Measurements from ENCODE around the gene NPHS2. TPM values are rescaled to one million over a fixed set of nuclear protein-coding genes. Genes with fewer than 3 reads are reported as not detected.

Gene NPHS2
- total and polyA plus RNA-seq, 5 donors = not detected

GRCh38 chr1:179587336-179587735 is 11.6 kb upstream of the NPHS2 start:
- H3K27ac ChIP-seq (ENCODE audit: low read length) = no peak overlapping the region
- H3K4me1 ChIP-seq (ENCODE audit: control insufficient read depth, insufficient read depth, low read length) = peaks cover 3% of the 10 kb centered on the region
- H3K9me3 ChIP-seq (ENCODE audit: control insufficient read depth, low read length) = no peaks in the 10 kb centered on the region
- no peak overlapping the region for H3K4me3 ChIP-seq (ENCODE audit: low read length)
- no peak for DNase-seq
- intact Hi-C loops (cut with DNase I) = no loop called here
- no peak for ATAC-seq
- 95% methylated on average over 6 of the region's 6 CpGs for whole genome bisulfite sequencing
- no peaks in the 10 kb centered on the region for H3K27me3 ChIP-seq (ENCODE audit: control insufficient read depth, insufficient read depth)

- no peaks in the 10 kb centered on the region for H3K27me3 ChIP-seq (ENCODE audit: control insufficient read depth, insufficient read depth)
- peaks cover under 1% of the 10 kb centered on the region for H3K4me1 ChIP-seq (ENCODE audit: control insufficient read depth, insufficient read depth, low read length)
- H3K27ac ChIP-seq (ENCODE audit: low read length) = peak overlapping the region; percentile 11
- H3K4me3 ChIP-seq (ENCODE audit: low read length) = peak overlapping the region; percentile 26
- ATAC-seq (peak; percentile 87 to 89), DNase-seq (peak; percentile 72 to 89 (median 79))
- intact Hi-C loops (cut with DNase I) = no loop called here
- H3K9me3 ChIP-seq (ENCODE audit: control insufficient read depth, low read length) = no peaks in the 10 kb centered on the region
- WGBS = 4% methylated on average over 60 of the region's 60 CpGs
These were observed 10.5 kb upstream of the NPHS2 start for GRCh38 chr1:179586107-179586823.

GRCh38 chr1:179583771-179584320 is 8.1 kb upstream of the NPHS2 start:
- no peaks in the 10 kb centered on the region for H3K27me3 ChIP-seq (ENCODE audit: control insufficient read depth, insufficient read depth)
- no peak for DNase-seq
- H3K4me3 ChIP-seq (ENCODE audit: low read length) = no peak overlapping the region
- WGBS = 85% methylated on average over 5 of the region's 5 CpGs
- H3K4me1 ChIP-seq (ENCODE audit: control insufficient read depth, insufficient read depth, low read length) = no peaks in the 10 kb centered on the region
- intact Hi-C loops (cut with DNase I) = no loop called here
- ATAC-seq = no peak
- no peaks in the 10 kb centered on the region for H3K9me3 ChIP-seq (ENCODE audit: control insufficient read depth, low read length)
- no peak overlapping the region for H3K27ac ChIP-seq (ENCODE audit: low read length)

- ATAC-seq (no peak), DNase-seq (no peak)
- H3K4me1 ChIP-seq (ENCODE audit: control insufficient read depth, insufficient read depth, low read length) = no peaks in the 10 kb centered on the region
- intact Hi-C loops (cut with DNase I) = no loop called here
- no peak overlapping the region for H3K27ac ChIP-seq (ENCODE audit: low read length)
- H3K9me3 ChIP-seq (ENCODE audit: control insufficient read depth, low read length) = no peaks in the 10 kb centered on the region
- 45% methylated on average over 5 of the region's 5 CpGs for WGBS
- peaks cover 10% of the 10 kb centered on the region for H3K27me3 ChIP-seq (ENCODE audit: control insufficient read depth, insufficient read depth)
- no peak overlapping the region for H3K4me3 ChIP-seq (ENCODE audit: low read length)
These were observed 761 bp upstream of the NPHS2 start for GRCh38 chr1:179576509-179576908.

GRCh38 chr1:179558078-179558477 is 17.7 kb downstream of the NPHS2 start:
- intact Hi-C loops (cut with DNase I) = no loop called here
- Histone ChIP-seq H3K4me1 (ENCODE audit: control insufficient read depth, insufficient read depth, low read length) (no peaks in the 10 kb centered on the region), H3K27ac (ENCODE audit: low read length) (no peak overlapping the region), H3K4me3 (ENCODE audit: low read length) (no peak overlapping the region), H3K27me3 (ENCODE audit: control insufficient read depth, insufficient read depth) (no peaks in the 10 kb centered on the region), H3K9me3 (ENCODE audit: control insufficient read depth, low read length) (no peaks in the 10 kb centered on the region)
- ATAC-seq = no peak
- WGBS = 89% methylated on average over 1 of the region's 1 CpG
- DNase-seq = no peak

- Histone ChIP-seq H3K9me3 (ENCODE audit: control insufficient read depth, low read length) (no peaks in the 10 kb centered on the region), H3K4me3 (ENCODE audit: low read length) (no peak overlapping the region), H3K27me3 (ENCODE audit: control insufficient read depth, insufficient read depth) (no peaks in the 10 kb centered on the region), H3K4me1 (ENCODE audit: control insufficient read depth, insufficient read depth, low read length) (no peaks in the 10 kb centered on the region), H3K27ac (ENCODE audit: low read length) (no peak overlapping the region)
- ATAC-seq (no peak), DNase-seq (no peak)
- intact Hi-C loops (cut with DNase I) = no loop called here
These were observed 21.3 kb downstream of the NPHS2 start for GRCh38 chr1:179554427-179554826.

GRCh38 chr1:179550746-179551682 is 24.7 kb downstream of the NPHS2 start:
- Histone ChIP-seq H3K27ac (ENCODE audit: low read length) (no peak overlapping the region), H3K27me3 (ENCODE audit: control insufficient read depth, insufficient read depth) (no peaks in the 10 kb centered on the region), H3K4me1 (ENCODE audit: control insufficient read depth, insufficient read depth, low read length) (no peaks in the 10 kb centered on the region), H3K9me3 (ENCODE audit: control insufficient read depth, low read length) (no peaks in the 10 kb centered on the region), H3K4me3 (ENCODE audit: low read length) (no peak overlapping the region)
- intact Hi-C loops (cut with DNase I) = no loop called here
- 41% methylated on average over 9 of the region's 9 CpGs for WGBS
- DNase-seq (no peak), ATAC-seq (peak in 1 of 2 donors; percentile 54)

DNA sequence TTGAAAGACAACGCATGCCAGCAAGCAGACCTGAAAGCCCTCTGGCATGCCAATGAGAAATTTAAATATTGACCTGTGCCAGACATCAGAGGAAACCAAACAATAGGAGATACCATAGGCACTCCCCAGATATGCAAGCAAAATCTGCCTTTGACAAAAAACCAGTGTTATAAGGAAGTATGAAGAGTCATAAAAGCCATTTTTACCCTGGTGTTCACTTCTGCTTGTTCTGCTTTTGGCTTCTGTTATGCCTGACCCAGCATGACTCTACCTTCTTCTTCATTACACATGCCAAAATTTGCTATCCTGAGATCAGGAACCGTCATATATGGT is 26.4 kb downstream of the NPHS2 start:
- no peaks in the 10 kb centered on the region for H3K4me1 ChIP-seq (ENCODE audit: control insufficient read depth, insufficient read depth, low read length)
- no peak overlapping the region for H3K27ac ChIP-seq (ENCODE audit: low read length)
- ATAC-seq (no peak), DNase-seq (no peak)
- intact Hi-C loops (cut with DNase I) = no loop called here
- no peaks in the 10 kb centered on the region for H3K27me3 ChIP-seq (ENCODE audit: control insufficient read depth, insufficient read depth)
- no peaks in the 10 kb centered on the region for H3K9me3 ChIP-seq (ENCODE audit: control insufficient read depth, low read length)
- WGBS = 87% methylated on average over 2 of the region's 2 CpGs
- H3K4me3 ChIP-seq (ENCODE audit: low read length) = no peak overlapping the region

- 66% methylated on average over 3 of the region's 3 CpGs for WGBS
These were observed 26.9 kb downstream of the NPHS2 start for GRCh38 chr1:179548666-179549367.

GRCh38 chr1:179547021-179547535 is 28.7 kb downstream of the NPHS2 start:
- Histone ChIP-seq H3K27me3 (ENCODE audit: control insufficient read depth, insufficient read depth) (no peaks in the 10 kb centered on the region), H3K4me1 (ENCODE audit: control insufficient read depth, insufficient read depth, low read length) (no peaks in the 10 kb centered on the region), H3K4me3 (ENCODE audit: low read length) (no peak overlapping the region), H3K9me3 (ENCODE audit: control insufficient read depth, low read length) (no peaks in the 10 kb centered on the region), H3K27ac (ENCODE audit: low read length) (no peak overlapping the region)
- intact Hi-C loops (cut with DNase I) = no loop called here
- 75% methylated on average over 2 of the region's 2 CpGs for WGBS
- DNase-seq (no peak), ATAC-seq (no peak)

More at GRCh38 chr1:179548666-179549367, 26.9 kb downstream of the NPHS2 start:
- Histone ChIP-seq H3K4me1 (ENCODE audit: control insufficient read depth, insufficient read depth, low read length) (no peaks in the 10 kb centered on the region), H3K27ac (ENCODE audit: low read length) (no peak overlapping the region), H3K4me3 (ENCODE audit: low read length) (no peak overlapping the region), H3K9me3 (ENCODE audit: control insufficient read depth, low read length) (no peaks in the 10 kb centered on the region), H3K27me3 (ENCODE audit: control insufficient read depth, insufficient read depth) (no peaks in the 10 kb centered on the region)
- no peak for ATAC-seq
- DNase-seq = no peak
- intact Hi-C loops (cut with DNase I) = no loop called here
